AG08395 (cell line): ENCODE results near the gene G6PC1.
A peak's percentile ranks its signal among the peaks of the same experiment; 100 is the strongest.

Experiments used
- DNase-seq: peaks from one replicate; pipeline ENCODE4 v3.0.0; 2012; ENCODE audit warnings: mixed read lengths, low spot score

G6PC1 gene

DNA sequence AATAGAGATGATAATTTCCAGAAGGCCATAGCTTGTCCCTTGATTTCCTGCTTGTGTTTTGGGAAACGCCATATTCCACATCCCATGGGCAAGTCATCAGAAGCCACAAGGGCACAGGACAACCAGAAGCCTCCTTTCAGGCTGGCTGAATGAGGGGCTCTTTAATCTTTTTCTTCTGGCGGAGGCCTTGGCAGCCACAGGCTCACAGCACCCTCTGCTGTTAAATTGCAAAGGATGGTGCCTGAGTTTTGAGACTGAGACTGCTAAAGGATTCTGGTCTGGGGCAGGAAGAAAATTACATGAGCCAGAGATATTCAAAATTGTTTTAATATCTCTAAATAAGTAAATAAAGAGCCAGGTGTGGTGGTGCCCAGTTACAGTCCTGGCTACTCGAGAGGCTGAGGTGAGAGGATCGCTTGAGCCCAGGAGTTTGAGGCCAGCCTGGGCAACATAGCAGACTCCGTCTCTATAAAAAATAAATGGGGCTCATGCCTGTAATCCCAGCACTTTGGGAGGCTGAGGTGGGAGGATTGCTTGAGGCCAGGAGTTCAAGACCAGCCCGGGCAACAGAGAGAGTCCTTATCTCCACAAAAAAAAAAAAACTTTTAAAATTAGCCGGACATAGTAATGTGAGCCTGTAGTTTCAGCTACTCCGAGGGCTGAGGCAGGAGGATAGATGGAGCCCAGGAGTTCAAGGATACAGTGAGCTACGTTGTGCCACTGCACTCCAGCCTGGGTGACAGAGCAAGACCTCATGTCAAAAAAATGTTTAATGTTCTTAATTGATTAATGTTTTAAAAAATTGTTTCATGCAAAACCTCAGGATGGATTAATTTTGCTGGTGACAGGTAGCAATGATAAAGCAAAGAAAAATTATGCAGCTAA lies 37.4 kb downstream of the G6PC1 start:
- DNase-seq: peak; percentile 76

DNA sequence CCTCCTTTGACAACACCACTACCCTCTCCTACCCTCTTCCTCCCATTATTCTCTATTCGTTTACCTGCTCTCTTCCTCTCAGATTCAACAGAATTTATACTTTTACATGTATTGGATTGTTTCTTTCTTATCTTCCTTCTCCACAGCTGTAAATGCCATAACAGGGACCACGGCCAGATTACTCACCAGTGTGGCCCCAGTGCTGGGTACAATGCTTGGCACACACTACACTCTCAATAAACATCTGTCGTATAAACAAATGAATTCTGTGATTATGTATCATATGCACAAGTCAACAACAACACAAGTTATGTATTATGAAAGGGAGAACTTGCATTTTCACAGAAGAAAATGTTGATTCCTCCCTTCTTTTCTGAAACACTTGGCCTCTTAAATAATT lies 43.6 kb downstream of the G6PC1 start:
- DNase-seq: no peak

- no peak for DNase-seq
These were observed 46.2 kb downstream of the G6PC1 start for GRCh38 chr17:42946812-42947211.

- no peak for DNase-seq
These were observed 49.6 kb downstream of the G6PC1 start for GRCh38 chr17:42950044-42950783.
